Peyer's patch (tissue), 4 donors: ENCODE measurements around the gene THRB.

ENCODE experiments used
- CTCF ChIP-seq, 6 experiments: fragments of 450-650 bp in 4 of 6; fragments of 200-600 bp in 2 of 6; sonication (generic) in 1 of 6; IDR thresholded peaks; one replicate each; pipeline ENCODE4 v1.5.1; 2017 to 2019; ENCODE audit warnings: antibody characterized with exemption in 6 of 6, mild to moderate bottlenecking in 3 of 6, moderate library complexity in 1 of 6
- POLR2A ChIP-seq, 2 donors: fragments of 450-650 bp; IDR thresholded peaks; one replicate each; pipeline ENCODE4 v1.5.1; 2017; ENCODE audit warnings: antibody characterized with exemption in 2 of 2, mild to moderate bottlenecking in 2 of 2, moderate library complexity in 2 of 2

- TF ChIP-seq CTCF (IDR thresholded peaks at IDR 0.05) (no peak), POLR2A (IDR thresholded peaks at IDR 0.05) (no peak)
Measured at GRCh38 chr3:24512564-24513197, 18.0 kb upstream of the THRB start.
